GM12878 (cell line): ENCODE measurements around the gene CFB. TPM values are rescaled to one million over a fixed set of nuclear protein-coding genes. Genes with fewer than 3 reads are reported as not detected.

Experiments used
- BCL3 ChIP-seq: IDR thresholded peaks from 2 replicates; pipeline ENCODE4 v1.6.1; 2011; ENCODE audit warnings: borderline replicate concordance, low read depth, mild to moderate bottlenecking, moderate library complexity, low read length; ENCODE audit not compliant: insufficient read depth, poor library complexity, severe bottlenecking
- BHLHE40 ChIP-seq, 2 experiments: fragments of 450-650 bp in 1 of 2; IDR thresholded peaks; 2 replicates each; pipeline ENCODE4 v1.6.1; 2011 to 2017; ENCODE audit warnings: low read depth in 2 of 2, borderline replicate concordance in 1 of 2, improper control_type of control experiment in 1 of 2, low read length in 1 of 2, mild to moderate bottlenecking in 1 of 2
- CBX3 ChIP-seq: fragments of 200-600 bp; sonication (generic); IDR thresholded peaks from 2 replicates; pipeline ENCODE4 v1.6.1; 2016; ENCODE audit warnings: low read depth, borderline replicate concordance
- CBX5 ChIP-seq: sonication (generic); IDR thresholded peaks from 2 replicates; pipeline ENCODE4 v1.6.1; 2016; ENCODE audit warnings: low read depth, moderate library complexity, mild to moderate bottlenecking, inconsistent platforms
- CEBPZ ChIP-seq: fragments of 150-350 bp; IDR thresholded peaks from 2 replicates; pipeline ENCODE4 v1.6.1; 2016; ENCODE audit warnings: low read depth, low read length
- CHD2 ChIP-seq: IDR thresholded peaks from 2 replicates; pipeline ENCODE4 v1.6.1; 2011; ENCODE audit warnings: low read depth, low read length, improper control_type of control experiment, borderline replicate concordance
- ESRRA ChIP-seq: IDR thresholded peaks from 2 replicates; pipeline ENCODE4 v1.6.1; 2012; ENCODE audit warnings: mild to moderate bottlenecking, low read length, improper control_type of control experiment
- HDAC6 ChIP-seq: fragments of 200-600 bp; sonication (generic); IDR thresholded peaks from one replicate; pipeline ENCODE4 v1.8.0; 2017; ENCODE audit warnings: antibody characterized with exemption; ENCODE audit not compliant: unreplicated experiment
- SKIL ChIP-seq: fragments of 450-650 bp; IDR thresholded peaks from 2 replicates; pipeline ENCODE4 v1.6.1; 2017; ENCODE audit warnings: mild to moderate bottlenecking, low read depth, inconsistent platforms; ENCODE audit not compliant: poor library complexity, severe bottlenecking
- STAT3 ChIP-seq: IDR thresholded peaks from 2 replicates; pipeline ENCODE4 v1.6.1; 2011; ENCODE audit warnings: low read depth, low read length, improper control_type of control experiment
- SUZ12 ChIP-seq: fragments of 200-600 bp; sonication (generic); IDR thresholded peaks from one replicate; pipeline ENCODE4 v1.6.1; 2018; ENCODE audit warnings: antibody characterized with exemption, mild to moderate bottlenecking; ENCODE audit not compliant: unreplicated experiment
- USF1 ChIP-seq: IDR thresholded peaks from 2 replicates; pipeline ENCODE4 v1.6.1; 2011; ENCODE audit warnings: borderline replicate concordance, low read depth, mild to moderate bottlenecking, moderate library complexity, mixed read lengths, low read length; ENCODE audit not compliant: insufficient read depth; ENCODE audit errors: extremely low read length
- ZBTB11 ChIP-seq: fragments of 450-650 bp; formaldehyde crosslinking; IDR thresholded peaks from 2 replicates; pipeline ENCODE4 v1.5.0; 2022; ENCODE audit warnings: mild to moderate bottlenecking, missing genetic modification characterization
- ZNF384 ChIP-seq: IDR thresholded peaks from 2 replicates; pipeline ENCODE4 v1.6.1; 2012; ENCODE audit warnings: low read depth, mild to moderate bottlenecking, low read length, improper control_type of control experiment, borderline replicate concordance
- ZSCAN29 ChIP-seq: fragments of 450-650 bp; IDR thresholded peaks from 2 replicates; pipeline ENCODE4 v1.6.1; 2017; ENCODE audit warnings: mild to moderate bottlenecking, moderate library complexity
- polyA plus RNA-seq, 11 experiments: library from polyadenylated mRNA; depleted of rRNA in 4 of 11; unstranded in 6 of 11; stranded (reverse) in 5 of 11; fragments of >200 nt; fragmentation: Nextera tagmentation in 4 of 11; fragmentation: Illumina TruSeq in 1 of 11; extraction: Ambion mirVana in 4 of 11; extraction: Trizol in 1 of 11; gene quantifications; 1 replicate in 1 of 11; 2 replicates in 10 of 11; pipeline versions ENCODE4 v1.2.1 to v1.2.3, GENCODE V29; 2011 to 2016; ENCODE audit warnings: inconsistent platforms in 2 of 11, missing spikeins in 2 of 11, low read depth in 1 of 11
- total RNA-seq, 4 experiments: library from RNA; depleted of rRNA in 3 of 4; stranded (reverse); fragments of >200 nt in 3 of 4; fragmentation: Illumina TruSeq in 1 of 4; extraction: Trizol in 1 of 4; gene quantifications; 2 replicates each; pipeline versions ENCODE4 v1.2.1 to v1.2.3, GENCODE V29; 2013 to 2021

Gene CFB
- total and polyA plus RNA-seq, 10 of the 15 experiments (the other 5 are each of a cell fraction or from before 2014, with no cell fraction given), result 0.09 to 1.7 (median 0.44) TPM; not detected in 7

- TF ChIP-seq SKIL (no peak), SUZ12 (no peak), CEBPZ (no peak), ZNF384 (no peak), BHLHE40 (IDR thresholded peaks at IDR 0.05; ENCODE audit: borderline replicate concordance in 1 of 2, low read depth in 2 of 2, low read length in 1 of 2) (peak; percentile 29 to 65; a peak in 2 of 4 replicates), CBX5 (no peak), STAT3 (no peak), BCL3 (peak; percentile 22), ZSCAN29 (no peak), CHD2 (peak; percentile 85), ZBTB11 (CRISPR knock-in tag) (no peak), CBX3 (no peak), ESRRA (no peak), USF1 (no peak), HDAC6 (no peak)
Measured at GRCh38 chr6:31958741-31959739, 13.1 kb downstream of the CFB start, which contains the start of the genes NELFE and SKIC2 (continued).
